SH-SY5Y (cell line): ENCODE results near the gene POLR1H.

Experiments used
- GATA2 ChIP-seq: IDR thresholded peaks from 2 replicates; pipeline ENCODE4 v1.6.1; 2011; ENCODE audit warnings: mild to moderate bottlenecking, low read depth, low read length
- GATA3 ChIP-seq: IDR thresholded peaks from 2 replicates; pipeline ENCODE4 v1.6.1; 2011; ENCODE audit warnings: low read depth, mild to moderate bottlenecking, low read length, moderate library complexity

DNA sequence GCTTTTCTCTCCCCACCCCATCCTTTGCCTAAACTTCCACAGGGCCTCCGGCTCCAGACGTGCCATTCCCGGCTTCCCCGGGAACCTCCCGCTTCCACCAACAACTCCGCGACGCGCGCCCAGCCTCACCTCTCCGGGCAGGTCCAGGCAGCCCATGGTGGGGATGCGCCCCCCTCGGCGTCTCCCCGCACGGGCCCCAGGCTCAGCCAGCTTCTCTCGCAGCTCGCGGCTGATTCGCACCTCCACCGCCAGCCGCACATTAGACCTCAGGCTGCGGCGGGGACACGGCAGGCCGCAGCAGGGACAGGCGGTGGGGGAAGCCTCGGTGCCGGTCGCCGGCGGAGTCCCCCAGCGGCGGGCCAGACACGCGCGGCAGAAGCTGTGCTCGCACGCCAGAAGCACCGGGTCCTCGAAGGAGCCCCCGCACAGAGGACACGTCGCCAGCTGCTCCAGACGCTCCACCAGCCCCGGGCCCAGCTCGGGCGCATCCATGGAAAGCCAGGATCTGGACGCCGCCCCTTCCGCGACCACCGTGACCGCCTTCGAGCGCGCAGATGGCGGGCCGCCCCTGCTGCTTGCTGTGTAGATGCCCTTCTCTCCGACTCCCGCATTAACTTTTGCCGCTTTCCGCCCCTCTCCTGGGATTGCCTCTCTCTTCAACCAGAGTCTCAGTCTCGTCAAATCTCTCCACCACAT is 14.2 kb downstream of the POLR1H start, which contains the start of gene RNF39:
- TF ChIP-seq GATA3 (no peak), GATA2 (no peak)
